OCI-LY3 (cell line): ENCODE results near the gene ORC1.

Source experiments
- EZH2phosphoT487 ChIP-seq: fragments of 200-600 bp; shearing (Covaris generic); IDR thresholded peaks from 2 replicates; pipeline ENCODE4 v1.6.1; 2018; ENCODE audit warnings: antibody characterized with exemption, mixed run types, low read depth
- TF ChIP-seq, protein P1 (sequence below): fragments of 200-600, 300-600 bp; sonication (generic); IDR thresholded peaks from 2 replicates; pipeline ENCODE4 v1.5.1; 2014; ENCODE audit warnings: antibody characterized with exemption, low read length, low read depth

DNA sequence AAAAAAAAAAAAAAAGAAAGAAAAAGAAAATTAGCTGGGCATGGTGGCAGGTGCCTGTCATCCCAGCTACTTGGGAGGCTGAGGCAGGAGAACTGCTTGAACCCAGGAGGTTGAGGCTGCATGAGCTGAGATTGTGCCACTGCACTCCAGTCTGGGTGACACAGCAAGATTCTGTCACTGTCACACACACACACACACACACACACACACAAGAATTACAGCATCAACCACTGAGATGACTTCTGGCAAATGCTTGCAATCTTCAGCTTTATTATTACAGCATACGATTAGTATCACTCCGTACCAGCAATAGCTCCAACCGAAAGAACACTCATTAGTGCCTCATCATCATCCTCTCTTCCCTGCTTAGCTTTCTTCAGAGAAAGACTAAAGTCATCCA lies 4.6 kb downstream of the ORC1 start:
- TF ChIP-seq, protein P1, sequence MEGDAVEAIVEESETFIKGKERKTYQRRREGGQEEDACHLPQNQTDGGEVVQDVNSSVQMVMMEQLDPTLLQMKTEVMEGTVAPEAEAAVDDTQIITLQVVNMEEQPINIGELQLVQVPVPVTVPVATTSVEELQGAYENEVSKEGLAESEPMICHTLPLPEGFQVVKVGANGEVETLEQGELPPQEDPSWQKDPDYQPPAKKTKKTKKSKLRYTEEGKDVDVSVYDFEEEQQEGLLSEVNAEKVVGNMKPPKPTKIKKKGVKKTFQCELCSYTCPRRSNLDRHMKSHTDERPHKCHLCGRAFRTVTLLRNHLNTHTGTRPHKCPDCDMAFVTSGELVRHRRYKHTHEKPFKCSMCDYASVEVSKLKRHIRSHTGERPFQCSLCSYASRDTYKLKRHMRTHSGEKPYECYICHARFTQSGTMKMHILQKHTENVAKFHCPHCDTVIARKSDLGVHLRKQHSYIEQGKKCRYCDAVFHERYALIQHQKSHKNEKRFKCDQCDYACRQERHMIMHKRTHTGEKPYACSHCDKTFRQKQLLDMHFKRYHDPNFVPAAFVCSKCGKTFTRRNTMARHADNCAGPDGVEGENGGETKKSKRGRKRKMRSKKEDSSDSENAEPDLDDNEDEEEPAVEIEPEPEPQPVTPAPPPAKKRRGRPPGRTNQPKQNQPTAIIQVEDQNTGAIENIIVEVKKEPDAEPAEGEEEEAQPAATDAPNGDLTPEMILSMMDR: no peak
- no peak for TF ChIP-seq EZH2phosphoT487
